CD14-positive monocyte (primary cell): ENCODE measurements around the gene KSR2. TPM values are rescaled to one million over a fixed set of nuclear protein-coding genes. Genes with fewer than 3 reads are reported as not detected.

Source experiments
- DNase-seq, 3 donors: peaks; one replicate each; pipeline ENCODE4 v3.0.0-alpha.2; 2011 to 2022
- H2AFZ ChIP-seq: 2 replicates; pipeline ENCODE4 v1.6.0; 2012; ENCODE audit warnings: mild to moderate bottlenecking, low read depth, low read length, inconsistent platforms; ENCODE audit not compliant: insufficient read depth, poor library complexity, severe bottlenecking
- H3K27ac ChIP-seq, 2 donors: 1 replicate in 1 of 2; 2 replicates in 1 of 2; pipeline ENCODE4 v1.5.1; 2012 to 2013; ENCODE audit warnings: low read length in 2 of 2, control low read depth in 1 of 2, inconsistent platforms in 1 of 2, low read depth in 1 of 2, mild to moderate bottlenecking in 1 of 2
- H3K27me3 ChIP-seq, 2 donors: one replicate each; pipeline versions ENCODE4 v1.6.0 to v1.6.1; 2011 to 2013; ENCODE audit warnings: low read length in 2 of 2; ENCODE audit not compliant: control insufficient read depth in 2 of 2, insufficient read depth in 2 of 2
- H3K36me3 ChIP-seq, 2 donors: replicated peaks in 1 of 2; 1 replicate in 1 of 2; 2 replicates in 1 of 2; pipeline versions ENCODE4 v1.5.1 to v1.6.1; 2012 to 2013; ENCODE audit warnings: low read length in 2 of 2, control low read depth in 1 of 2, inconsistent platforms in 1 of 2, mild to moderate bottlenecking in 1 of 2; ENCODE audit not compliant: insufficient read depth in 2 of 2, control insufficient read depth in 1 of 2
- H3K4me1 ChIP-seq, 2 donors: 1 replicate in 1 of 2; 2 replicates in 1 of 2; pipeline versions ENCODE4 v1.5.1 to v1.6.1; 2012 to 2013; ENCODE audit warnings: low read length in 2 of 2, control low read depth in 1 of 2, inconsistent platforms in 1 of 2, mild to moderate bottlenecking in 1 of 2, moderate library complexity in 1 of 2; ENCODE audit not compliant: insufficient read depth in 2 of 2, control insufficient read depth in 1 of 2
- H3K4me2 ChIP-seq: replicated peaks from 2 replicates; pipeline ENCODE3; 2012; ENCODE audit warnings: low read length, moderate library complexity, mild to moderate bottlenecking; ENCODE audit not compliant: poor library complexity, severe bottlenecking; ENCODE audit errors: extremely low read depth
- H3K4me3 ChIP-seq, 3 experiments: fragments of 200-600 bp in 1 of 3; sonication (generic) in 1 of 3; replicated peaks in 1 of 3; 1 replicate in 2 of 3; 2 replicates in 1 of 3; pipeline ENCODE4 v1.5.1; 2011 to 2013; ENCODE audit warnings: low read length in 3 of 3, mild to moderate bottlenecking in 3 of 3, control low read depth in 2 of 3, low read depth in 2 of 3, inconsistent platforms in 1 of 3, moderate library complexity in 1 of 3
- H3K79me2 ChIP-seq: 2 replicates; pipeline ENCODE4 v1.6.0; 2012; ENCODE audit warnings: mild to moderate bottlenecking, control low read depth, inconsistent platforms, low read length, moderate library complexity; ENCODE audit not compliant: insufficient read depth
- H3K9ac ChIP-seq: 2 replicates; pipeline ENCODE4 v1.6.0; 2017; ENCODE audit warnings: low read length, mild to moderate bottlenecking; ENCODE audit not compliant: insufficient read depth, poor library complexity, severe bottlenecking
- H3K9me3 ChIP-seq, 2 donors: replicated peaks in 1 of 2; 1 replicate in 1 of 2; 2 replicates in 1 of 2; pipeline versions ENCODE4 v1.5.1 to v1.6.1; 2012 to 2013; ENCODE audit warnings: low read length in 2 of 2, control low read depth in 1 of 2; ENCODE audit not compliant: control insufficient read depth in 1 of 2, insufficient read depth in 1 of 2
- H4K20me1 ChIP-seq: 2 replicates; pipeline ENCODE4 v1.6.0; 2012; ENCODE audit warnings: mild to moderate bottlenecking, low read length, control low read depth, moderate library complexity; ENCODE audit not compliant: insufficient read depth
- H3K27ac Mint-ChIP-seq, 7 donors: one replicate each; pipeline ENCODE4 v1.8.0; 2020; ENCODE audit warnings: mild to moderate bottlenecking in 7 of 7, mixed read lengths in 7 of 7, moderate library complexity in 6 of 7, inconsistent platforms in 2 of 7
- H3K27me3 Mint-ChIP-seq, 3 donors: one replicate each; pipeline ENCODE4 v1.8.0; 2021 to 2022; ENCODE audit warnings: low read depth in 3 of 3, mild to moderate bottlenecking in 3 of 3, mixed read lengths in 3 of 3, moderate library complexity in 3 of 3, inconsistent platforms in 1 of 3
- H3K36me3 Mint-ChIP-seq, 2 donors: one replicate each; pipeline ENCODE4 v1.8.0; 2020; ENCODE audit warnings: mixed read lengths in 2 of 2, inconsistent platforms in 1 of 2, mild to moderate bottlenecking in 1 of 2
- H3K4me1 Mint-ChIP-seq: one replicate; pipeline ENCODE4 v1.8.0; 2020; ENCODE audit warnings: mild to moderate bottlenecking, mixed read lengths
- H3K4me3 Mint-ChIP-seq, 2 donors: one replicate each; pipeline ENCODE4 v1.8.0; 2020; ENCODE audit warnings: mild to moderate bottlenecking in 2 of 2, mixed read lengths in 2 of 2, moderate library complexity in 1 of 2
- H3K9me3 Mint-ChIP-seq, 7 donors: one replicate each; pipeline ENCODE4 v1.8.0; 2020 to 2022; ENCODE audit warnings: mixed read lengths in 7 of 7, mild to moderate bottlenecking in 6 of 7, moderate library complexity in 6 of 7, inconsistent platforms in 2 of 7
- CTCF ChIP-seq: fragments of 200-600 bp; IDR thresholded peaks from one replicate; pipeline ENCODE4 v1.8.0; 2022; ENCODE audit warnings: antibody characterized with exemption, mild to moderate bottlenecking
- WGBS: methylation state at CpG from one replicate; pipeline ENCODE4 v1.1.5; 2013; ENCODE audit warnings: missing lambda C conversion rate; ENCODE audit not compliant: insufficient coverage; 5-methylcytosine and 5-hydroxymethylcytosine counted together
- intact Hi-C, 2 donors: fragments of 100-400 bp; cut with micrococcal nuclease; formaldehyde crosslinking; loops; one replicate each; pipeline versions ENCODE4 v1.15.0 to v1.15.1; 2023
- polyA plus RNA-seq, 3 donors: library from polyadenylated mRNA; depleted of rRNA in 1 of 3; unstranded in 2 of 3; stranded (reverse) in 1 of 3; fragments of 300-500 nt in 2 of 3; fragments of >200 nt in 1 of 3; fragmentation: Illumina TruSeq in 2 of 3; gene quantifications; 1 replicate in 2 of 3; 2 replicates in 1 of 3; pipeline ENCODE4 v1.2.3, GENCODE V29; 2012 to 2021

Gene KSR2
- polyA plus RNA-seq, 3 donors: not detected

GRCh38 chr12:117433878-117434277 is 534.9 kb downstream of the KSR2 start:
- no peak overlapping the region for H3K4me3 Mint-ChIP-seq
- Histone ChIP-seq H3K9ac (no peak overlapping the region), H3K4me1 (no peaks in the 10 kb centered on the region), H3K27me3 (no peaks in the 10 kb centered on the region), H3K27ac (no peak overlapping the region), H2AFZ (no peak overlapping the region), H3K79me2 (no peaks in the 10 kb centered on the region), H4K20me1 (no peaks in the 10 kb centered on the region), H3K9me3 (no peaks in the 10 kb centered on the region), H3K4me3 (no peak overlapping the region), H3K4me2 (no peak overlapping the region), H3K36me3 (no peaks in the 10 kb centered on the region)
- H3K4me1 Mint-ChIP-seq: no peaks in the 10 kb centered on the region
- WGBS: 92% methylated on average over 3 of the region's 3 CpGs
- H3K27ac Mint-ChIP-seq: no peak overlapping the region
- no peaks in the 10 kb centered on the region for H3K9me3 Mint-ChIP-seq
- no peaks in the 10 kb centered on the region for H3K36me3 Mint-ChIP-seq
- H3K27me3 Mint-ChIP-seq: no peaks in the 10 kb centered on the region
- DNase-seq: no peak
- no peak for TF ChIP-seq CTCF
- intact Hi-C loops: no loop called here

GRCh38 chr12:117430246-117430645 is 538.5 kb downstream of the KSR2 start:
- no peak for TF ChIP-seq CTCF
- H3K36me3 ChIP-seq: no peaks in the 10 kb centered on the region
- no peaks in the 10 kb centered on the region for H3K4me1 ChIP-seq
- H3K9ac ChIP-seq: no peak overlapping the region
- H3K9me3 Mint-ChIP-seq: peaks cover 0 to 7% (median 2%) of the 10 kb centered on the region in 7 donors
- 87% methylated on average over 5 of the region's 6 CpGs for WGBS
- H3K4me3 ChIP-seq: no peak overlapping the region
- H3K79me2 ChIP-seq: no peaks in the 10 kb centered on the region
- no peak for DNase-seq
- H3K36me3 Mint-ChIP-seq: no peaks in the 10 kb centered on the region
- H2AFZ ChIP-seq: no peak overlapping the region
- H3K9me3 ChIP-seq: no peaks in the 10 kb centered on the region
- intact Hi-C loops: no loop called here
- H3K4me1 Mint-ChIP-seq: no peaks in the 10 kb centered on the region
- no peaks in the 10 kb centered on the region for H4K20me1 ChIP-seq
- no peak overlapping the region for H3K4me2 ChIP-seq
- H3K27me3 Mint-ChIP-seq: peaks cover 0 to 3% (median 0%) of the 10 kb centered on the region in 3 donors
- H3K4me3 Mint-ChIP-seq: no peak overlapping the region
- no peak overlapping the region for H3K27ac ChIP-seq
- H3K27ac Mint-ChIP-seq: no peak overlapping the region
- H3K27me3 ChIP-seq: no peaks in the 10 kb centered on the region
